ENCODE measurements around the gene FAM83F. TPM values are rescaled to one million over a fixed set of nuclear protein-coding genes. Genes with fewer than 3 reads are reported as not detected.

The FAM83F gene
- total RNA-seq, 2 donors from 2014 or later, result 0.42 TPM; not detected in 1

DNA sequence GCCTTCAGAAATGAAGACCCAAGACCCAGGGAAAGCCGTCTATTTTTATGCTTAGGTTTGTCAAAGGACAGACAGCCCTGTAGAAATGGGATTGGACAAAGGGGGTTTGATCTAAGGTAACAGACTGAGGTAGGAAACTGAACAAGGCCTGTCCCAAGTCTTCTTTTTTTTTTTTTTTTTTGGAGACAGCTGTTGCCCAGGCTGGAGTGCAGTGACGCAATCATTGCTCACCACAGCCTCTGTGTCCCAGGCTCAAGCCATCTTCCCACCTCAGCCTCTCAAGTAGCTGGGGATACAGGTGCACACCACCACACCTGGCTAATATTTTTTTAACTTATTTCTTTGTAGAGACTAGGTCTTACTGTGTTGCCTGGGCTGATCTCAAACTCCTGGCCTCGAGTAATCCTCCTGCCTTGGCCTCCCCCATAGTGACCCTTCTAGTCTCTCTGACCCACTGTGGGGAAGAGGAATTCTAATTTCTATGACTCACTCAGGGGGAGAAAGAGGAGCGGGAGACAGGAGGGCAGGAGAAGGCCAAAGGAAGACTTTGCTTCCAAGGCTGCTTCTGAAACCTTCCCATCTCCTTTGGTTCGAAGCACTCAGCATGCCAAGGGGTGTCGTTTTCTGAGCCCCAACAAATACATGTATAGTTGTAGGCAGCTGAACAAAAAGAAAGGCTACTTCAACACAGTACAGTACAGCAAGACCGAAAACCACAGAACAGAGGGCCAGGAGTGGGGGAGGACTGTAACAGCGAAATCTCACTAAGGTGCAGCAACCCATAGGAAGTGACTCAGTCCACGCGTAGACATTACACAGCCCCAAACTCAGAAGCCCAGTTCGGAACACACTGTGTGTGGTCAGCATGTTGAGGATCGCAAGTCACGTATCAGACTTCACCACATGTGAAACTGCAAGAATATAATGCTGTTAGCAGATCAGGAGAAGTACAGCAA, 33.7 kb upstream of the FAM83F start:
- DNase-seq (ENCODE audit: low spot score), result no peak
- intact Hi-C loops (cut with DNase I), result no loop called here

DNA sequence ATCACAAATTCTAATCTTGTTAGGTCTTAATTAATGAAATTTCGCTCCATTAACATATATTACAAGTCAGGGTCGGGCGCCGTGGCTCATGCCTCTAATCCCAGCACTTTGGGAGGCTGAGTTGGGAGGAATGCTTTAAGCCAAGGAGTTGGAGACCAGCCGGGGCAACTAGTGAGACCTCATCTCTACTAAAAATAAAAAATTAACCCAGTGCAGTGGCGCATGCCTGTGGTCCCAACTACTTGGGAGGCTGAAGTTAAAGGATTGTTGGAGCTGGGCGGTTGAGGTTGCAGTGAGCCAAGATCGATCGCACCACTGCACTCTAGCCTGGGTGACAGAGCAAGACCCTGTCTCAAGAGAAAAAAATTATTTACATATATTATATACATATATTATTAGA, 32.7 kb upstream of the FAM83F start:
- DNase-seq (ENCODE audit: low spot score), result no peak
- intact Hi-C loops (cut with DNase I), result no loop called here

DNA sequence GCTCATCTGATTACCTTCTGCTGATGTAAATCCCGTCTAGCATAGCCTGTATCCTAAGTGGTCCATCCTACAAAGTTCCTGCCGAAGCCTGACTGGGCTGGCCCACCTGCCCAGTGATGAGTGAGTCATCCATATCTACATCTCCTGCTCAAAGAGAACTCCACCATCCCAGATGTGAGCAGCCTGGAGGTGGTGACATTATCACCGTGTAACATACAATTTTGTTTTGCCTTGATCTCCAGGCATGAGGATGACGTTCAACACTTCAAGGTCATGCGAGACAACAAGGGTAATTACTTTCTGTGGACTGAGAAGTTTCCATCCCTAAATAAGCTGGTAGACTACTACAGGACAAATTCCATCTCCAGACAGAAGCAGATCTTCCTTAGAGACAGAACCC, 29.0 kb upstream of the FAM83F start:
- no peak for DNase-seq (ENCODE audit: low spot score)

DNA sequence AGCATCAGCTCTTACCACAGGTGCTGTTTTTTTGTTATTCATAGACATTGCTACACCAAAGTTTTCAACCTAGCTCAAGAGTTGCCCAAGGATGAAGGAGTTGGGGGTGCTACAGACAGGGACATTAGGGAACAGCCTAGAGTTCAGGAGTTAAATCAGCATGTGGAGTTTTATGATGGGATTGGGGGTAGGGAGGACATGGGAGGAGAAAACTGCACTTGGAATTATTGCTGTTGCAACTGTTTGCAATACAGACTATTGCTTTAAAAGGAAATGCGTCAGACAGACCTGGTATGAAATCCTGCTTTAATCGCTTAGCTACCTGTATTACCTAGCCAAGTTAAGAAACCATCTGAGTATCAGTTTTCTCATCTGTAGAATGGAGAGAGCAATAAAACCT, 28.3 kb upstream of the FAM83F start:
- intact Hi-C loops (cut with DNase I), result no loop called here
- DNase-seq (ENCODE audit: low spot score), result no peak

More for the DNA sequence above, 29.0 kb upstream of the FAM83F start:
- intact Hi-C loops (cut with DNase I), result no loop called here

DNA sequence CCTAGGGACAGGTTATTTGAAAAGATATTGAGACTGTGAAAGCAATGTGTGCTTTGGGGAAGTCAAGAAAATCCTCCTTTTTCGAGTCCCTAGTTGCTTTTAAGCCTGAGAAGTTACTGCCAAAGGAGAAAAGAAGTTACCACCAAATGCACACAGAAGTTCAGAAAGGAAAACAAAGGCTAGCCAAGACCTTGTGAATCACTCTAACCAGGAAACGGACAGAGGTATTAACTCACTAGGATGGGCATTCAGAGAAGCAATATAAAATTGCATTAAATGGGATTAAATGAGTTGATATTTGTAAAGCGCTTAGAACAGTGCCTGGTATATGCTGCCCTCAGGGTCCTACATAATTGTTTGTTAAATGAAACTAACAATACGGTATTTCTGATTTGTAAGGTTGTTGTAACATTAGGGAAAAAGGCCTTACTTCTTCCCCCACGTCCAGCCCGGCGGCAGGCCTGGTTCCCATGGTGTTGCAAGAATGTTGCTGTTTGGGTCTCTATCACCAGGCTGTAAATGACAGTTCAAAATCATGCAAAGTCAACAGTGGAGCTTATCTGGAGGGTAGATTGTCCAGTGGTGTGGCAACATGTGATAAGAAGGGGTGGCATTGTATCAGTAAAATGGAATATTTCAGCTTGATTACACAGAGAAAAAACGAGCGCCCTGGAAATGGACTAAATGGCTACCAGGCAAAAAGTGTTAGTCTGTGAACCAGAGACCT, 27.5 kb upstream of the FAM83F start:
- no peak for DNase-seq (ENCODE audit: low spot score)
- intact Hi-C loops (cut with DNase I), result no loop called here

DNA sequence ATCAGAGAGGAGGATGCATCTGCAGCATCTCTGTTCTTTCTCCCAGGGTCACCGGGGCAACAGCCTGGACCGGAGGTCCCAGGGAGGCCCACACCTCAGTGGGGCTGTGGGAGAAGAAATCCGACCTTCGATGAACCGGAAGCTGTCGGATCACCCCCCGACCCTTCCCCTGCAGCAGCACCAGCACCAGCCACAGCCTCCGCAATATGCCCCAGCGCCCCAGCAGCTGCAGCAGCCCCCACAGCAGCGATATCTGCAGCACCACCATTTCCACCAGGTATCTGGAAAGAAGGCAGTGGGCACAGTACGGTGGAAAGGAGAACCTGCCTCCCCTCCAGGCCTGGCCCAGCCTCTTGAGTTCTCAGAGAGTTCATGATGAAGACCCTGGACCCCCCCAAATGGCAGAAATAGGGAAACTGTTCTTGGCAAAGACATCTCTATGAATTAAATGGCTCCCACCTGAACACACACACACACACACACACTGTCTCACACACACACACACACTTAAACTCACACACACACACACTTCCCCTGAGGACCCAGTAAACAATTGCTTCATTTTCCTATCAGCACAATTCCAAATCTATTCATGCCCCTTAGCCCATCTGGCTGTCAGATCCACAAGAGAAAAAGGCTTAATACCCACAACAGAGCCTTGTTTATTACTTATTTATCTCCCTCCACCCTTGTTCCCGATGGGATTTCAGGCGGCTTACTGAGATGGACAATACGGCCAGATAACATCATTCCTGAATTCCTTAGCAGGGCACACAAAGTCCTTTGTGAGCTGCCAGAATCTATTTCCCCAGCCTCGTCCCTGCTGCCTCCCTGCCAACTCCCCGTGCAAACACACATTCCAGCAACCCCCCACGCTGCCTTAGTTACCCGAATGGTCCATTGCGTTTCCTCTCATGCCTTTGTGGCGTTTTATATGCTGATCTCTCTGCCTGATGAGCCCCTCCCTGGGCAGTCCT, 26.5 kb upstream of the FAM83F start:
- no peak for DNase-seq (ENCODE audit: low spot score)
- intact Hi-C loops (cut with DNase I), result no loop called here

DNA sequence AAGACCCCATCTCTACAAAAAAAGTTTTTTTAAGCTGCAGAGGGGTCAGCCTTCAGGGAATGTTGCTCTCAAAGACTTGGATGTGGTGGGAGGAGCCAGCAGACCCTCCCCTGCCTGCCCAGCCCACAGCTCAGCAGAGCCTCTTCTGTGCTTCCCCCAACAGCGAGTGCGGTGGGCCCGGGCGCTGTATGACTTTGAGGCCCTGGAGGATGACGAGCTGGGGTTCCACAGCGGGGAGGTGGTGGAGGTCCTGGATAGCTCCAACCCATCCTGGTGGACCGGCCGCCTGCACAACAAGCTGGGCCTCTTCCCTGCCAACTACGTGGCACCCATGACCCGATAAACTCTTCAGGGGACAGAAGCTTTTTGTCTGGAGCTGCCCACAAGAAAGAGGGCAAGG, 24.0 kb upstream of the FAM83F start:
- no peak for DNase-seq (ENCODE audit: low spot score)
- intact Hi-C loops (cut with DNase I), result no loop called here

DNA sequence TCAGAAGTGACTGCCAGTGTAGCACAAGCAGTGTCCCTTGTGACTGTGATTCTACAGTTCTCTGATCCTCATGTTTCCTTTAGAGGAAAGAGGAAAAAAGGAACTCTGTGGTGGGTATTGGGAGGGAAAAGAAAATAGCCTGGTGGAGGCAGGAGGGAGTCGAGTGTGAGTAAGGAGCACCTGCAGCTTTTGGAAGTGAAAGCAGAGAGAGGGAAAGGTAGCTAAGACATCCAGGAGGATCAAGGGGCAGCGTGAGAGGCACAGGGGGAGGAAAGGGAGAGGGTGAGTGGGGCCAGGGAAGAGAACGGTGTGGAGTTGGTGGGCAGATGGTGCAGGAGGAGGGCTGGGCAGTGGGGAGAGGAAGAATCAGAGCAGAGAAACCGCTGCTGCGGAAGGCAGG, 22.1 kb upstream of the FAM83F start:
- DNase-seq (ENCODE audit: low spot score), result no peak
- intact Hi-C loops (cut with DNase I), result no loop called here

DNA sequence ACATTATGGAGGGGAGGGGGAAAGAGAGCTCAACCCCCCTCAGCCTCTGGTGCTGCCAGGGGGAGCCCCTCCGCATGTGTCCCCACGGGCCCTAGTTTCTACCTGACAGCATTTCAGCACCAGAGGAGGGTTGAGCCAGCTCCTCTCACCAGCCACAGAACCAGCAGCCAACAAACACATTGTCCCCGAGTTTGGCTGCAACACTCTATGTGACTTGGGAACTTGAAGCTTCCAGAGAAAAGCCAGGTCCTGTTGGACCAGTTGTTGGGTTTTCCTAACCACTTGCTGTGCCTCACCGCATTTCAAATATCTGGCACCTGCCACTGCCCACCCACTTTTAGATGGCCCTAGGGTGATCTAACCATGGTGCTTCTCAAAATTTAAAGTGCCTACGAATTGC, 21.1 kb upstream of the FAM83F start:
- no peak for DNase-seq (ENCODE audit: low spot score)
- intact Hi-C loops (cut with DNase I), result no loop called here

DNA sequence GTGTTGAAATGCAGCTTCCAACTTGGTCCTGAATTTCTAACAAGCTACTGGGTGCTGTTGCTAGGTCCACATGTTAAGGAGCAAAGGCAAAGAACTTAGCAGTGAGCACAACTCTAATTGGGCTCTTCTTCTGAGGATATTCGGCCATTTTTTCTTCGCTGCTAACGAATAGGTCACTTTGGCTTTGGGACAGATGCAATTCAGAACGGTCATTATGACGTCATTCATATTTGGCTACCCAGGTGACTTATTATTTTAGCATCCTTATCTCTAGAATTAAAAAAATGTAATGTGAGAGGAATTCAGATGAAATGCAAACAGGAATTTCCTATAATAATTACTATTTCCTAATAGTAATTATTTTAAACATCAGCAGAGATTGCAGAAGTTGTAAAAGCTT, 20.7 kb upstream of the FAM83F start:
- intact Hi-C loops (cut with DNase I), result no loop called here
- DNase-seq (ENCODE audit: low spot score), result no peak

DNA sequence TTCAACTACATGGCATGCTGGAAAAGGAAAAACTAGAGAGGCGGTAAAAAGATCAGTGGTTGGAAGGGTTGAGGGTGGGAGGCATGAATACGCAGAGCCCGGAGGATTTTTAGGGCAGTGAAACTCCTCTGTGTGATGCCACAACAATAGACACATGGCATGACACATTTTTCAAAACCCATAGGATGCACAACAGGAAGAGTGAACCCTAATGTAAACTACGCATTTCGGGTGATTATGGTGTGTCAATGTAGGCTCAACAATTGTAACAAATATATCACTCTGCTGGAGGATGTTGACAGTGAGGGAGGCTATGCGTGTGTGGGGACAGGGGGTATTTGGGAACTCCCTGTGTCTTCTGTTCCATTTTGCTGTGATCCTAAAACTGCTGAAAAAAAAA, 15.7 kb upstream of the FAM83F start:
- intact Hi-C loops (cut with DNase I), result no loop called here

DNA sequence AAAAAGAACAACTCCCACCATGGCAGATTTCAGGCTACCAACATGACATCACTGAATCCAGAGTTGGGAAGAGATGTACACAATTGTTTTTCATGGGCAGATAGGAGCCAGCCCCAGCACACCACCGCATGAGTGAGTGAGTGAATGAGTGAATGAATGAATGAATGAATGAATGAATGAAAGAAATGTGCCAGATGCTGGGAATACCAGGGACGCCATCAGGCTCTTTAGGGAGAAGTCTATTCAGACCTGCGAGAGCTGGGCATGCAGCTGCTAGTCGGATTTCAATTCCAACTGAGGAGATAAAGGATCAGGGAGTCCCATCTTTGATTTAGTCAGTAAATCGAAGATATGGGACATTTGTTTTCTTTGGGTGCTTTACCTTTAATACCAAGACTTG, 15.3 kb upstream of the FAM83F start:
- DNase-seq (ENCODE audit: low spot score), result no peak
- intact Hi-C loops (cut with DNase I), result no loop called here

More for the DNA sequence above, 15.7 kb upstream of the FAM83F start:
- DNase-seq (ENCODE audit: low spot score), result no peak

DNA sequence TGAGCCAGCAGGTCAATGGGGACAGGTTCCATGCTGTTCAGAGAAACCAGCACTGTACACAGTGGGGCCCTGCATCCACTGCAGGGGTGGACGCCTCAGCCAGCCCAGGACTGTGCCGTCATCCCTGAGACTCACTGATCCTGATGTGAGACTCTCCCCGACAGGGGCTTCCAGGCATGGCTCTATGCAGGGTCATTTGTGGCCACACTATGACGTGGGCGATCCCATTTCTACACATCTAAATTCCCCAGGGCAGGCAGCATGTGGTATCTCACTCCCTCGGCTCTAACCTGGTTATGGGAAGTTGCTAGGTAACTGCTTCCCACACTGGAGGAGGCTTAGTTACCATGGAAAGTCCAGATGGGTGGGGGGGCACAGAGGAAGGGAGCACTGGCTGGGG, 14.2 kb upstream of the FAM83F start:
- intact Hi-C loops (cut with DNase I), result no loop called here
- DNase-seq (ENCODE audit: low spot score), result no peak

DNA sequence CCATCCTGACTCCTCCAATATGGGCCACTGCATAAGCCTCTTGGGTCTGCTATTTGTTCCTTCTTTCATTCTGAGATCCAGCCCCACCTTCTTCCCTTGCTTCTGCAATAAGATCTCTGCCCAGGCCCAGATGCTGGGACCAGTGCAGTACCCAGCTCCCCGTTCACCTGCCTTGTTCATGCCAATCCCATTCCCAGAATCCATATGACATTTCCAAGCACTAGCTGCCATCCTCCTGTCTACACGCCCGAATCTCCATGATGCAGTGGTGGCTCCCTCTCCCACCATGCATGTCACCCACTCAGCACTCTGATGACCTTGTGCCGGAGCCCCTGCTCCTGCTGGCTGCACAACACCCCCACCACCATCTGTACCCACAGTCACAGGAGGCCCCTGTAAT, 11.4 kb upstream of the FAM83F start:
- intact Hi-C loops (cut with DNase I), result no loop called here
- DNase-seq (ENCODE audit: low spot score), result no peak

DNA sequence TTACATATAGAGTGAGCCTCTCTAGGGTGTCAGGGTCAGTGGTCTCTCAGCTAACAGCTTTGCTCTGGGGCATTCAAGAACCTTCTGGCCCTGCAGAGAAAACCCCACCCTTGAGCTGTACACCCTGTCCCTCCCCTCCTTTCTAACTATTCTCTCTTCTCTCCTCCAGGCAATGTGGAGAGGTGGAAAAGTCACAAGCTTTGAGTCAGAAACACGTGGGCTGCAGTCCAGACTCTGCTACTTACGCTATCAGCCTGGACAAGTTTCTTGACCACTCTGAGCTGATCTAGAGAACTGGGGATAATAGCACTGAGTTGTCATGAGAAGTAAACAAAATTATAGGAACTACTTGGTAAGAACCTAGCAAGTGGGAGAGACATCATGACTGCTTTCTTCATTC, 10.7 kb upstream of the FAM83F start:
- no peak for DNase-seq (ENCODE audit: low spot score)
- intact Hi-C loops (cut with DNase I), result no loop called here

DNA sequence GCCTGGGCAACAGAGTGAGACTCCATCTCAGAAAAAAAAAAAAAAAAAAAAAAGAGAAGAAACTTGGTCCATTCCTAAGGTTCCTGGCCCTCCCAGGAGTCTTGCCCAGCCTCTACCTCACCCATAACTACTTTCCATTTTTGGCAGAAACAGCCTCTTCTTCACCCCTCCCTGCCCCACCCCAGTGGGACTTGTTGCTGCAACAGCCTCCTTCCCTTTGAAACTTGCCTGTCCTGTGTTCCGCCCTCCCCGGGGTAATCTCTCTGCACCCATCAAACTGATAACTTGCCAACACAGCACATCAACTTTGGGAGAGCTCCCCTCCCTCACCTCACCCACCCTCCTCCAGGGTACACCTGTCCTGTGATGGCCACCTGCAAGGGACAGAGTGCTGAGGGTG, 10.0 kb upstream of the FAM83F start:
- no peak for DNase-seq (ENCODE audit: low spot score)
- intact Hi-C loops (cut with DNase I), result no loop called here

DNA sequence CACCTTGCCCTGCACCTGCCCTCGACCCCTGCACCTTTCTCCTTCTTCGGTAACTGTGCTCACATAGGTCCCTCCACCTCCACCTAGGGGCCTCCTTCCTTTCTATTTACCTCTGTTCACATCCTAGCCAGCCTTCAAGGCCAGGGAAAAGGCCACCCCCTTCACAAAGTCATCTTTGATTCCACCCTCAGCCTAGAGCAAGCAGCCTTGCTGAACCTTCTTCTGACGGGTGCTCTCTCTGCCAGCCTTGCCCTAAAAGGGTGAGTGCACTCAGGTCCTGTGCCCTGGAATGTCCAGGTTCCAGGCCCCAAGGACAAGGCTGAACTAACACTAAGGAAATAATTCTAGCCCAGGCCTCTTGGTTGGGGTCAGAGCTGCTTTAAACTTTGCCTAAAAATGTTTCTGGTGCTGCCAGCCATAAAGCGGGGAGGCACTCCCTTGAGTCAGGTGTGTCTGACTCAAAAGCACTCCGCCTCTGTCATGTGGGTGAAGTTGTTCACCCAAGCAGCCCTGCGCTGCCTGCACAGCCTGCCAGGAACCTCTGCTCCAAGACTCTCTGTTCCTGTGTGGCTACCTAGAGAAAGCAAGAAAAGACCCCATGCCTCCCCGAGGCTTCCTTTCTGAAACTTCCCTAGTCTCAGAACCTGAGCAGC, 9.2 kb upstream of the FAM83F start:
- DNase-seq (ENCODE audit: low spot score), result no peak

DNA sequence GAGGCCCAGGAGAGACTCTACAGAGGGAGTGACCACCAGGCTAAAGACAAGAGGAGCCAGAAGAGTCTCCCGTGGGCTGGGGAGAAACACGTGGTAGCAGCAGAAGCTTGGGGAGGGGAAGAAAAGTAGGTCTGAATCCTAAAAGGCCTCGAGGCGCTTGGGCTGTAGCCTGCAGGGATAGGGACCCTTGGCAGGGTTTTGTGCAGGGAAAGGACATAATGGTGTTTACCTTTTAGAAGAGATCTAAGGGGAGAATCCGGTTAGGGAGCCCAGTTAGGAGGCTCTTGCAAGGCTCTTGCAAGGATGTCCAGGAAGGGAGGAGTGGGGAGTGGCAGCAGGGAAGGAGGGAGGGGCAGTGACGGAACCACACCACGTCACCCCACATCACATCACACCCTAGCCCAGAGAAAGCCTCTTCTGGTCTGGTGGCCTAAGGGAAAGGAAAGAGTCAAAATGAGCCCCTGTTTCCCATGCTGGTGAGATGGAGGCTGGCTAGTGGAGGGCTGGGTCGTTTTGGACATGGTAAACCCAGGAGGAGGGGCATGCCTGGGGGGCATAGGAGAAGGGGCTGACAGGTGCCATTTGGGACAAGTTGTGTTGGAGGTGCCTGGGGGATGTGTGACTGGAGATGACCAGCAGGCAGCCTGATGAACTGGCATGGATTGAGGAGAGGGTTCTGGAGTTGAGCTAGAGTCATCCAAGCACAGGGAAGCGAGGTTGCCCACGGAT, 6.2 kb upstream of the FAM83F start:
- DNase-seq (ENCODE audit: low spot score), result no peak
- intact Hi-C loops (cut with DNase I), result no loop called here

More for the DNA sequence above, 9.2 kb upstream of the FAM83F start:
- intact Hi-C loops (cut with DNase I), result no loop called here

Measured in posterior vena cava (tissue), 2 donors.